ENCODE results near the gene TWSG1.

DNA sequence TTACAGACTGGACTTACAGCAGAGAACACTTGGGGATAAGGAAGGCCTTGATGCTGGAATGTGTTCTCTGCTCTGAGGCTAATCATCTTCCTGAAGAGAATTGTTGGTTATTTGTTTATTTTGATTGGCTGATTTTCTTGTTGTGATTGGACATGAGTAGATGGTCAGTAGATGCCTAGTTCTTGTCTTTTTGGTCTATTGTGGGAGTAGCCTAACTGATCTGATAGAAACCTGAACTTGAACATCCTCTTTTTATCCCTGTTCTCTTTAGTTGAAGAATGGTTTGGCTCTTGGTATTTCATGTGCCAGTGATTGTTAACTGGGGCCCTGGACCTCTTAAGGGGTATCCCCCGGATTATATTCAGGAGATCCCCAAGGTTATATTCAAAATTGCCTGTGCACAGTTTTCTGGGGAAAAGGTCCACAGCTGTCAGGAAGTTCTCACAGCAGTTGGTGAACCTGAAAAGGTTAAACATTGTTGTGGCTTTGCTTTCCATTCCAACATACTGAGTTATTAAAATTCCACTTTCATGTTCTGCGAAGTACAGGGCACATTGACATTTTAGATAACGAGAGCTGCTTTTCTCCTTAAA lies 13.6 kb downstream of the TWSG1 start:
- TF ChIP-seq, protein P1, sequence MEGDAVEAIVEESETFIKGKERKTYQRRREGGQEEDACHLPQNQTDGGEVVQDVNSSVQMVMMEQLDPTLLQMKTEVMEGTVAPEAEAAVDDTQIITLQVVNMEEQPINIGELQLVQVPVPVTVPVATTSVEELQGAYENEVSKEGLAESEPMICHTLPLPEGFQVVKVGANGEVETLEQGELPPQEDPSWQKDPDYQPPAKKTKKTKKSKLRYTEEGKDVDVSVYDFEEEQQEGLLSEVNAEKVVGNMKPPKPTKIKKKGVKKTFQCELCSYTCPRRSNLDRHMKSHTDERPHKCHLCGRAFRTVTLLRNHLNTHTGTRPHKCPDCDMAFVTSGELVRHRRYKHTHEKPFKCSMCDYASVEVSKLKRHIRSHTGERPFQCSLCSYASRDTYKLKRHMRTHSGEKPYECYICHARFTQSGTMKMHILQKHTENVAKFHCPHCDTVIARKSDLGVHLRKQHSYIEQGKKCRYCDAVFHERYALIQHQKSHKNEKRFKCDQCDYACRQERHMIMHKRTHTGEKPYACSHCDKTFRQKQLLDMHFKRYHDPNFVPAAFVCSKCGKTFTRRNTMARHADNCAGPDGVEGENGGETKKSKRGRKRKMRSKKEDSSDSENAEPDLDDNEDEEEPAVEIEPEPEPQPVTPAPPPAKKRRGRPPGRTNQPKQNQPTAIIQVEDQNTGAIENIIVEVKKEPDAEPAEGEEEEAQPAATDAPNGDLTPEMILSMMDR (IDR thresholded peaks at IDR 0.05; ENCODE audit: extremely low read depth in 1 of 2, insufficient read depth in 1 of 2, low read depth in 1 of 2, low read length in 2 of 2): no peak
- no peak for TF ChIP-seq MYC (IDR thresholded peaks at IDR 0.05; ENCODE audit: low read depth, low read length)
- no peak for TF ChIP-seq POLR2A (IDR thresholded peaks at IDR 0.05; ENCODE audit: low read depth, low read length)
